Right lobe of liver (tissue), 6 donors: ENCODE results near the gene RFX6. TPM values are rescaled to one million over a fixed set of nuclear protein-coding genes. Genes with fewer than 3 reads are reported as not detected.

Experiments used
- ATAC-seq, 4 donors: fragments of 200-7000 bp; cut with Tn5 transposase; one replicate each; pipeline ENCODE4 v1.9.1; 2020; ENCODE audit warnings: mild to moderate bottlenecking in 4 of 4, moderate library complexity in 4 of 4
- DNase-seq, 3 donors: peaks; one replicate each; pipeline ENCODE4 v3.0.0-alpha.2; 2020
- H3K27ac ChIP-seq, 3 donors: fragments of 200-600 bp; one replicate each; pipeline ENCODE4 v1.8.0; 2022
- H3K27me3 ChIP-seq, 2 donors: fragments of 200-600 bp; one replicate each; pipeline ENCODE4 v1.8.0; 2022
- H3K36me3 ChIP-seq, 4 donors: fragments of 200-600 bp; sonication (generic) in 1 of 4; one replicate each; pipeline versions ENCODE4 v1.5.1 to v1.8.0; 2017 to 2022; ENCODE audit warnings: control low read depth in 1 of 4
- H3K4me1 ChIP-seq, 4 donors: fragments of 200-600 bp; sonication (generic) in 1 of 4; one replicate each; pipeline versions ENCODE4 v1.5.1 to v1.8.0; 2017 to 2022; ENCODE audit warnings: control low read depth in 1 of 4
- H3K4me3 ChIP-seq, 3 donors: fragments of 200-600 bp; one replicate each; pipeline ENCODE4 v1.8.0; 2022
- H3K9me3 ChIP-seq, 4 donors: fragments of 200-600 bp; sonication (generic) in 1 of 4; one replicate each; pipeline versions ENCODE4 v1.5.1 to v1.8.0; 2017 to 2022; ENCODE audit warnings: control low read depth in 1 of 4
- POLR2A ChIP-seq: fragments of 450-650 bp; IDR thresholded peaks from one replicate; pipeline ENCODE4 v1.6.1; 2017; ENCODE audit warnings: antibody characterized with exemption, mild to moderate bottlenecking
- WGBS: methylation state at CpG from one replicate; pipeline ENCODE4 v1.1.6; 2018; ENCODE audit warnings: low coverage, low lambda C conversion rate; ENCODE audit not compliant: insufficient coverage; ENCODE audit errors: missing lambda C conversion rate; 5-methylcytosine and 5-hydroxymethylcytosine counted together
- intact Hi-C, 2 donors: fragments of 100-400 bp; cut with DNase I; formaldehyde crosslinking; loops; one replicate each; pipeline versions ENCODE4 v1.11.2 to v1.14.1; 2022
- total RNA-seq, 6 experiments: library from RNA; depleted of rRNA in 2 of 6; stranded (reverse); fragments of >200 nt in 2 of 6; fragmentation: NEBNext Ultra II Directional in 3 of 6; extraction: Animal tissue kit (Norgen Biotek cat#: 25700) in 3 of 6; gene quantifications; one replicate each; pipeline versions ENCODE4 v1.1.0 to v1.2.4, GENCODE V29; 2016 to 2023
- TF ChIP-seq, protein P1 (sequence below), 4 donors: fragments of 200-600 bp in 3 of 4; fragments of 450-650 bp in 1 of 4; IDR thresholded peaks; one replicate each; pipeline versions ENCODE4 v1.5.1 to v1.8.0; 2016 to 2022; ENCODE audit warnings: antibody characterized with exemption in 4 of 4, mild to moderate bottlenecking in 2 of 4
- donor health status: DM: no; HTN: yes; CAD: no.
- donor health status: DM: no; HTN: no; CAD: no.
- donor health status: DM: no; HTN: no; CAD: no.
- donor health status: DM: no; HTN: yes; CAD: no.
- donor health status: DM: no; HTN: yes; CAD: no.

RFX6 gene
- total RNA-seq, 6 experiments from 2014 or later: not detected

DNA sequence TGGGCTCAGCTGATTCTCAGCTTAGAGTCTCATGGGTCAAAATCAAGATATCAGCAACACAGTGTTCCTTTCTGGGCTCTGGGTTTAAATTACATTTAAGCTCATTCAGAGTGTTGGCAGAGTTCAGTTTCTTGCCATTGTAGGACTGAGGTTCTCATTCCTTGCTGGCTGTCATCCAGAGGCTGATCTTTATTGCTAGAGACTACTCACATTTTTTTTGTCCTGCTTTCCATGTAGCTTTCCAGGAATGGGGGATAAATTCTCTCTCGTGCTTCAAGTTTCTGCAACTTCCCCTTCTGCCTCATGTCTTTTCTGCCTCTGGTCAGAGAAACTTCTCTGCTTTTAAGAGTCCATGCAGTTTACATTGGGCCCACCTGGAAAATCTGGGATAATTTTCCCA, 86.9 kb downstream of the RFX6 start:
- H3K4me3 ChIP-seq: no peak overlapping the region
- intact Hi-C loops: loop anchor here (10.0 kb wide), 2 partner anchors 69 to 79 kb away; no protein-coding TSS in a partner anchor
- no peak overlapping the region for H3K27ac ChIP-seq
- no peaks in the 10 kb centered on the region for H3K4me1 ChIP-seq
- ATAC-seq (no peak), DNase-seq (no peak)
- WGBS: 45% methylated on average over 1 of the region's 1 CpG
- H3K9me3 ChIP-seq: no peaks in the 10 kb centered on the region
- no peaks in the 10 kb centered on the region for H3K36me3 ChIP-seq
- TF ChIP-seq, protein P1, sequence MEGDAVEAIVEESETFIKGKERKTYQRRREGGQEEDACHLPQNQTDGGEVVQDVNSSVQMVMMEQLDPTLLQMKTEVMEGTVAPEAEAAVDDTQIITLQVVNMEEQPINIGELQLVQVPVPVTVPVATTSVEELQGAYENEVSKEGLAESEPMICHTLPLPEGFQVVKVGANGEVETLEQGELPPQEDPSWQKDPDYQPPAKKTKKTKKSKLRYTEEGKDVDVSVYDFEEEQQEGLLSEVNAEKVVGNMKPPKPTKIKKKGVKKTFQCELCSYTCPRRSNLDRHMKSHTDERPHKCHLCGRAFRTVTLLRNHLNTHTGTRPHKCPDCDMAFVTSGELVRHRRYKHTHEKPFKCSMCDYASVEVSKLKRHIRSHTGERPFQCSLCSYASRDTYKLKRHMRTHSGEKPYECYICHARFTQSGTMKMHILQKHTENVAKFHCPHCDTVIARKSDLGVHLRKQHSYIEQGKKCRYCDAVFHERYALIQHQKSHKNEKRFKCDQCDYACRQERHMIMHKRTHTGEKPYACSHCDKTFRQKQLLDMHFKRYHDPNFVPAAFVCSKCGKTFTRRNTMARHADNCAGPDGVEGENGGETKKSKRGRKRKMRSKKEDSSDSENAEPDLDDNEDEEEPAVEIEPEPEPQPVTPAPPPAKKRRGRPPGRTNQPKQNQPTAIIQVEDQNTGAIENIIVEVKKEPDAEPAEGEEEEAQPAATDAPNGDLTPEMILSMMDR (IDR thresholded peaks at IDR 0.05): no peak
- TF ChIP-seq POLR2A: no peak
- H3K27me3 ChIP-seq: no peaks in the 10 kb centered on the region

DNA sequence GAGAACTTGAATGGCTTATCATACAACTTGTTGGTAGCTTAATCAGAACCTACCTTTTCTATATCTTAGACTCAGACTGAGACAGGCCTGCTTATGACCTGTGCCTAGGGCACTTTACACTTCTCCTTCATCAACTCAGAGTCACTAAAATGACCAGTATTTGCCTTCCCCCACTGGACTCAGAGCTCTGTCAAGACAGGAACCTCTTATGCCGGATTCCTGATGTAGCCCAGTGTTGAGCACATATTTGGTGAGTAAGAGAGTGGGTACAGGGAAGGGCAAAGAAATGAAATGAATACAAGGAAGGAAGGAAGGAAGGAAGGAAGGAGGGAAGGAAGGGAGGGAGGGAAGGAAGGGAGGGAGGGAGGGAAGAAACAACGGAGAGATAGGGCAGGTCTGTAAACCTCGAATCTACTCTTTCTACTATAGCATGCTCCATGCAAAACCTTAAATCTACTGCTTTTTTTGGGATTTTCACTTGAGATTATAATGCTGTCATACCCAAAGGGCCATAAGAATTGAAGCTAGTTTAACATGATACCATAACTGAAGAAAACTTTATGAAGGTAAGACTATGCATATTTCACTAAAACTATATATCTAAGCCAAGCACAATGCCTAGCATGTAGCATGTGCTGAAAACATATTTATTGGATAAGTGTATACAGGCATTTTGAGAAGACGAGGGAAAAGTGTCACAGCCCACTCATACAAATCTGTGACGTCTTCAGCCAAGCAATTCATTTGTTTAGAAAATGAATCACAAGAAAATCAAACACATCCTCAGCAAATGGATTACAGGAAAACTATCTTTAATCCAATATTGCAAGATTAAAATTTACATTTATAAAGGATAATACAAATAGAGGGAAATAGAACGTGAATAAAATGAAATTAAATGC, 89.9 kb downstream of the RFX6 start:
- no peak overlapping the region for H3K27ac ChIP-seq
- TF ChIP-seq, protein P1 (IDR thresholded peaks at IDR 0.05): no peak
- TF ChIP-seq POLR2A: no peak
- ATAC-seq: no peak
- no peaks in the 10 kb centered on the region for H3K36me3 ChIP-seq
- no peaks in the 10 kb centered on the region for H3K27me3 ChIP-seq
- H3K9me3 ChIP-seq: no peaks in the 10 kb centered on the region
- no peaks in the 10 kb centered on the region for H3K4me1 ChIP-seq
- no peak for DNase-seq
- intact Hi-C loops: loop anchor here (10.0 kb wide), 2 partner anchors 72 to 82 kb away; no protein-coding TSS in a partner anchor
- 65% methylated on average over 6 of the region's 6 CpGs for WGBS
- H3K4me3 ChIP-seq: no peak overlapping the region

DNA sequence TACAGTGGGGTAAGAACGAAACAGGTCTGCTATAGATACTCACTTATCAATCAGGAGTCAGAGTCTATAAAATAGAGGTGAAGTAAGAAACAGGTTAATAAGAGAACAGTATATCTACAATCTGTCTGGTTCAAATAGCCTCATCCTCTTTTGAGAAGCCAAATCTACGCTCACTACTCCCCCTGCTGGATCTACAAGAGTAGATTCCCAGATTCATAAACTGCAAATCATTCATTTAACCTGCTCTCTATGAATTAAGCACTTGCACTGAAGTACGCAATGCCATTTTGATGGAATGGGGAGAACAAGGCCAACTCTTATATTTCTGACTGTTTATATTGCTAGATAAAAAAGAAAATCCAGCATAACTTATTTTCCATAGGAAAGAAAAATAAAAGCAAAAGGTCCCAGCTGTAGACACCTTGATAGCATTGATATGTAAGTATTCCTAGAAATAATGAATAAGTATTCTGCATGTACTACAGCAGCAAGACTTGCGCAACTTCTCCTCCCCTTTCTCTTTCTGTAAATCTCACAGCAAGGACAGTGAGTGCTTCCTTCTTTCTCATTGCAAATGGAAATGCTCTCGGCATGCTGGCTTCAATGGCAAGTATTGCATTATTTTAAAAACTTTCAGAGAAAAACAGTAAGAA, 92.3 kb downstream of the RFX6 start:
- H3K36me3 ChIP-seq: no peaks in the 10 kb centered on the region
- intact Hi-C loops: loop anchor here (10.0 kb wide), 2 partner anchors 75 to 85 kb away; no protein-coding TSS in a partner anchor
- no peaks in the 10 kb centered on the region for H3K9me3 ChIP-seq
- no peaks in the 10 kb centered on the region for H3K27me3 ChIP-seq
- H3K4me1 ChIP-seq: no peaks in the 10 kb centered on the region
- no peak for TF ChIP-seq POLR2A
- TF ChIP-seq, protein P1 (IDR thresholded peaks at IDR 0.05): peak; percentile 74 to 81 (median 75)
- no peak overlapping the region for H3K27ac ChIP-seq
- DNase-seq (peak in 1 of 3 donors; percentile 45), ATAC-seq (peak; percentile 91 to 96 (median 92))
- WGBS: 24% methylated on average over 5 of the region's 5 CpGs
- no peak overlapping the region for H3K4me3 ChIP-seq

DNA sequence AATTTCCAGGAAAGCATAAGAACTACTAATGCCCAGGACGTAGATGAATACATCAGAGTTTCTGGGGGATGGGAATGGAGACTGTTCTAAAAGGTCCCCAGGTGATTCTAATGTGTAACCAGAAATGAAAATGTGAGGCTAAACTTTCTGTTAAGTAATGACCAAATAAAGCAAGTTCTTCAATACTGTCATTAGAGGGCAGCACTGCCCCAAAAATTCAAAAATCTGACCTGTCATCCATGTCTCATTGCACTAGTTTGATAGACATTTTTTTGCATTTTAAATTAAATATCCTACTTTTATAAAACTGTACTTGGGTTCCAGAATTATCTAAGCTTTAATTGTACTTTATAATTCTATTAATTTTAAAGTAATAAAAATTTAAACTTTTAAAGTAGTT, 94.9 kb downstream of the RFX6 start:
- Histone ChIP-seq H3K9me3 (no peaks in the 10 kb centered on the region), H3K4me3 (no peak overlapping the region), H3K4me1 (no peaks in the 10 kb centered on the region), H3K36me3 (no peaks in the 10 kb centered on the region), H3K27ac (no peak overlapping the region), H3K27me3 (no peaks in the 10 kb centered on the region)
- WGBS: 0% methylated on average over 1 of the region's 1 CpG
- ATAC-seq (peak; percentile 72 to 81 (median 76)), DNase-seq (no peak)
- TF ChIP-seq, protein P1 (IDR thresholded peaks at IDR 0.05): peak; percentile 53 to 69 (median 64)
- TF ChIP-seq POLR2A: no peak
- intact Hi-C loops: no loop called here
